K562 (cell line): ENCODE measurements around the gene HAP1. TPM values are rescaled to one million over a fixed set of nuclear protein-coding genes. Genes with fewer than 3 reads are reported as not detected.

ENCODE experiments used
- CBX5 ChIP-seq: IDR thresholded peaks from 2 replicates; pipeline ENCODE4 v1.6.1; 2014; ENCODE audit warnings: low read depth, borderline replicate concordance
- CSDE1 ChIP-seq, 2 experiments: fragments of 450-650 bp; IDR thresholded peaks; 2 replicates each; pipeline ENCODE4 v1.6.1; 2016; ENCODE audit warnings: mild to moderate bottlenecking in 1 of 2
- GTF2F1 ChIP-seq: IDR thresholded peaks from 2 replicates; pipeline ENCODE4 v1.6.1; 2011; ENCODE audit warnings: low read depth, low read length, improper control_type of control experiment
- HCFC1 ChIP-seq: IDR thresholded peaks from 2 replicates; pipeline ENCODE4 v1.6.1; 2012; ENCODE audit warnings: low read depth, low read length, improper control_type of control experiment
- HIVEP1 ChIP-seq: fragments of 250-450 bp; sonication (Bioruptor Pico); IDR thresholded peaks from 2 replicates; pipeline ENCODE4 v1.4.0; 2020; ENCODE audit warnings: mild to moderate bottlenecking
- KDM1A ChIP-seq, 2 experiments: fragments of 450-650 bp; IDR thresholded peaks; 2 replicates each; pipeline ENCODE4 v1.6.1; 2016; ENCODE audit warnings: mild to moderate bottlenecking in 2 of 2
- NFXL1 ChIP-seq: fragments of 450-650 bp; formaldehyde crosslinking; IDR thresholded peaks from 2 replicates; pipeline ENCODE4 v1.4.0; 2021; ENCODE audit warnings: mild to moderate bottlenecking
- PRPF4 ChIP-seq: fragments of 200-400 bp; formaldehyde crosslinking; IDR thresholded peaks from one replicate; pipeline ENCODE4 v1.6.1; 2017; ENCODE audit warnings: low read length, low read depth, mild to moderate bottlenecking; ENCODE audit not compliant: insufficient read depth, poor library complexity, severe bottlenecking
- SIN3A ChIP-seq, 2 experiments: fragments of 150-350 bp in 1 of 2; IDR thresholded peaks; 2 replicates each; pipeline ENCODE4 v1.6.1; 2011 to 2016; ENCODE audit warnings: borderline replicate concordance in 2 of 2, low read depth in 2 of 2, low read length in 2 of 2, mild to moderate bottlenecking in 2 of 2, moderate library complexity in 2 of 2; ENCODE audit not compliant: control insufficient read depth in 1 of 2
- SMAD2 ChIP-seq: fragments of 150-350 bp; IDR thresholded peaks from 2 replicates; pipeline ENCODE4 v1.6.1; 2014; ENCODE audit warnings: low read depth, mild to moderate bottlenecking, low read length
- TCF7 ChIP-seq: sonication (generic); IDR thresholded peaks from 2 replicates; pipeline ENCODE4 v1.6.1; 2016; ENCODE audit warnings: antibody characterized with exemption, borderline replicate concordance
- VEZF1 ChIP-seq: fragments of 200-800 bp; sonication (Bioruptor generic); IDR thresholded peaks from 2 replicates; pipeline ENCODE4 v1.6.1; 2017; ENCODE audit warnings: missing genetic modification characterization, missing compliant biosample characterization
- ZNF121 ChIP-seq: sonication (generic); formaldehyde crosslinking; conservative IDR thresholded peaks from 2 replicates; pipeline ENCODE4 v1.8.0; 2022; ENCODE audit warnings: missing genetic modification reagents
- ZNF398 ChIP-seq: fragments of 250-450 bp; sonication (Bioruptor Pico); IDR thresholded peaks from 2 replicates; pipeline ENCODE4 v1.8.0; 2021; ENCODE audit warnings: moderate library complexity, mild to moderate bottlenecking, inconsistent platforms
- ZNF668 ChIP-seq: fragments of 250-450 bp; sonication (Bioruptor Pico); IDR thresholded peaks from 2 replicates; pipeline ENCODE4 v1.8.0; 2022; ENCODE audit warnings: mild to moderate bottlenecking, inconsistent platforms
- ZNF780A ChIP-seq: fragments of 250-450 bp; sonication (Bioruptor Pico); IDR thresholded peaks from 2 replicates; pipeline ENCODE4 v1.5.0; 2021; ENCODE audit warnings: mild to moderate bottlenecking
- polyA plus RNA-seq, 8 experiments: library from polyadenylated mRNA; depleted of rRNA in 4 of 8; stranded (reverse) in 5 of 8; unstranded in 3 of 8; fragments of >200 nt; fragmentation: Nextera tagmentation in 2 of 8; fragmentation: Illumina TruSeq in 1 of 8; extraction: Ambion mirVana in 2 of 8; extraction: Trizol in 1 of 8; gene quantifications; 2 replicates each; pipeline versions ENCODE4 v1.2.1 to v1.2.3, GENCODE V29; 2011 to 2014; ENCODE audit warnings: inconsistent platforms in 1 of 8, missing spikeins in 1 of 8
- total RNA-seq, 7 experiments: library from RNA; depleted of rRNA in 6 of 7; stranded (reverse); fragments of >200 nt in 6 of 7; fragmentation: Illumina TruSeq in 2 of 7; extraction: Trizol in 2 of 7; gene quantifications; 2 replicates each; pipeline versions ENCODE4 v1.2.1 to v1.2.3, GENCODE V29; 2011 to 2021; ENCODE audit warnings: low replicate concordance in 1 of 7
- TF ChIP-seq, protein P1 (sequence below): fragments of 450-650 bp; formaldehyde crosslinking; conservative IDR thresholded peaks from 2 replicates; pipeline ENCODE4 v1.4.0; 2022; ENCODE audit warnings: mild to moderate bottlenecking, missing genetic modification characterization
- TF ChIP-seq, protein P2 (sequence below): fragments of 250-450 bp; sonication (Bioruptor Pico); IDR thresholded peaks from 2 replicates; pipeline ENCODE4 v1.5.0; 2021
- TF ChIP-seq, protein P3 (sequence below): sonication (generic); formaldehyde crosslinking; IDR thresholded peaks from 2 replicates; pipeline ENCODE4 v1.9.0; 2022; ENCODE audit warnings: mild to moderate bottlenecking, missing genetic modification reagents
- TF ChIP-seq, protein P4 (sequence below): sonication (generic); formaldehyde crosslinking; IDR thresholded peaks from 2 replicates; pipeline ENCODE4 v1.8.0; 2022; ENCODE audit warnings: missing genetic modification reagents, mild to moderate bottlenecking, borderline replicate concordance

Gene HAP1
- total and polyA plus RNA-seq, 9 of the 15 experiments (the other 6 are each of a cell fraction or from before 2014, with no cell fraction given) = under 0.01 to 0.09 (median 0.04) TPM; not detected in 6

GRCh38 chr17:41688641-41689496, 45.6 kb downstream of the HAP1 start, which contains the start of gene EIF1 (continued):
- TF ChIP-seq, protein P1, sequence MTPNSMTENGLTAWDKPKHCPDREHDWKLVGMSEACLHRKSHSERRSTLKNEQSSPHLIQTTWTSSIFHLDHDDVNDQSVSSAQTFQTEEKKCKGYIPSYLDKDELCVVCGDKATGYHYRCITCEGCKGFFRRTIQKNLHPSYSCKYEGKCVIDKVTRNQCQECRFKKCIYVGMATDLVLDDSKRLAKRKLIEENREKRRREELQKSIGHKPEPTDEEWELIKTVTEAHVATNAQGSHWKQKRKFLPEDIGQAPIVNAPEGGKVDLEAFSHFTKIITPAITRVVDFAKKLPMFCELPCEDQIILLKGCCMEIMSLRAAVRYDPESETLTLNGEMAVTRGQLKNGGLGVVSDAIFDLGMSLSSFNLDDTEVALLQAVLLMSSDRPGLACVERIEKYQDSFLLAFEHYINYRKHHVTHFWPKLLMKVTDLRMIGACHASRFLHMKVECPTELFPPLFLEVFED (CRISPR knock-in tag) = peak; percentile 95
- no peak for TF ChIP-seq SMAD2
- peak; percentile 74 for TF ChIP-seq NFXL1 (CRISPR knock-in tag)
- no peak for TF ChIP-seq ZNF398
- no peak for TF ChIP-seq ZNF121 (CRISPR knock-in tag)
- peak; percentile 96 for TF ChIP-seq VEZF1 (CRISPR knock-in tag)
- TF ChIP-seq, protein P2, sequence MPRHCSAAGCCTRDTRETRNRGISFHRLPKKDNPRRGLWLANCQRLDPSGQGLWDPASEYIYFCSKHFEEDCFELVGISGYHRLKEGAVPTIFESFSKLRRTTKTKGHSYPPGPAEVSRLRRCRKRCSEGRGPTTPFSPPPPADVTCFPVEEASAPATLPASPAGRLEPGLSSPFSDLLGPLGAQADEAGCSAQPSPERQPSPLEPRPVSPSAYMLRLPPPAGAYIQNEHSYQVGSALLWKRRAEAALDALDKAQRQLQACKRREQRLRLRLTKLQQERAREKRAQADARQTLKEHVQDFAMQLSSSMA (CRISPR knock-in tag) = peak; percentile 13; the same call in 1 of the 2 replicates
- peak; percentile 100 for TF ChIP-seq PRPF4
- no peak for TF ChIP-seq KDM1A (IDR thresholded peaks at IDR 0.05)
- no peak for TF ChIP-seq CBX5
- TF ChIP-seq CSDE1 (IDR thresholded peaks at IDR 0.05) = peak in 1 of 2 experiments; percentile 71; a peak in 1 of 4 replicates
- TF ChIP-seq SIN3A (IDR thresholded peaks at IDR 0.05; ENCODE audit: borderline replicate concordance in 2 of 2, control insufficient read depth in 1 of 2, low read depth in 2 of 2, low read length in 2 of 2) = peak in 1 of 2 experiments; percentile 78; a peak in 3 of 4 replicates
- TF ChIP-seq, protein P3, sequence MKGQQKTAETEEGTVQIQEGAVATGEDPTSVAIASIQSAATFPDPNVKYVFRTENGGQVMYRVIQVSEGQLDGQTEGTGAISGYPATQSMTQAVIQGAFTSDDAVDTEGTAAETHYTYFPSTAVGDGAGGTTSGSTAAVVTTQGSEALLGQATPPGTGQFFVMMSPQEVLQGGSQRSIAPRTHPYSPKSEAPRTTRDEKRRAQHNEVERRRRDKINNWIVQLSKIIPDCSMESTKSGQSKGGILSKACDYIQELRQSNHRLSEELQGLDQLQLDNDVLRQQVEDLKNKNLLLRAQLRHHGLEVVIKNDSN (CRISPR knock-in tag) = no peak
- no peak; the same call in 1 of the 2 replicates for TF ChIP-seq TCF7
- 0 out of 2 replicates have a peak, but pooled peaks have one; percentile 12 for TF ChIP-seq HIVEP1 (CRISPR knock-in tag)
- TF ChIP-seq HCFC1 = peak; percentile 60
- TF ChIP-seq GTF2F1 = peak; percentile 94
- TF ChIP-seq ZNF668 (CRISPR knock-in tag) = no peak
- TF ChIP-seq, protein P4, sequence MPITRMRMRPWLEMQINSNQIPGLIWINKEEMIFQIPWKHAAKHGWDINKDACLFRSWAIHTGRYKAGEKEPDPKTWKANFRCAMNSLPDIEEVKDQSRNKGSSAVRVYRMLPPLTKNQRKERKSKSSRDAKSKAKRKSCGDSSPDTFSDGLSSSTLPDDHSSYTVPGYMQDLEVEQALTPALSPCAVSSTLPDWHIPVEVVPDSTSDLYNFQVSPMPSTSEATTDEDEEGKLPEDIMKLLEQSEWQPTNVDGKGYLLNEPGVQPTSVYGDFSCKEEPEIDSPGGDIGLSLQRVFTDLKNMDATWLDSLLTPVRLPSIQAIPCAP (CRISPR knock-in tag) = peak; percentile 60; the same call in 1 of the 2 replicates
- TF ChIP-seq ZNF780A (CRISPR knock-in tag) = no peak
